Esophagus squamous epithelium (tissue), 4 donors: ENCODE measurements around the gene AGAP2.

ENCODE experiments used
- CTCF ChIP-seq, 6 experiments: fragments of 450-650 bp in 4 of 6; fragments of 200-600 bp in 2 of 6; sonication (generic) in 2 of 6; IDR thresholded peaks; one replicate each; pipeline ENCODE4 v1.5.1; 2016 to 2019; ENCODE audit warnings: antibody characterized with exemption in 6 of 6, mild to moderate bottlenecking in 4 of 6, moderate library complexity in 4 of 6
- POLR2A ChIP-seq, 4 donors: fragments of 450-650 bp; IDR thresholded peaks; one replicate each; pipeline ENCODE4 v1.6.1; 2017; ENCODE audit warnings: antibody characterized with exemption in 4 of 4, mild to moderate bottlenecking in 4 of 4, moderate library complexity in 3 of 4

GRCh38 chr12:57744194-57744776 is 5.7 kb upstream of the AGAP2 start:
- TF ChIP-seq CTCF (IDR thresholded peaks at IDR 0.05), result no peak
- no peak for TF ChIP-seq POLR2A (IDR thresholded peaks at IDR 0.05)
